Mononuclear cell (primary cell): ENCODE measurements around the gene KRT14. TPM values are rescaled to one million over a fixed set of nuclear protein-coding genes. Genes with fewer than 3 reads are reported as not detected.

Experiments
- H3K27me3 ChIP-seq: 2 replicates; pipeline ENCODE4 v1.6.0; 2011; ENCODE audit warnings: low read length, control low read depth; ENCODE audit not compliant: insufficient read depth
- H3K4me1 ChIP-seq: 2 replicates; pipeline ENCODE4 v1.5.1; 2011; ENCODE audit warnings: mild to moderate bottlenecking, low read length, control low read depth; ENCODE audit not compliant: insufficient read depth
- H3K4me3 ChIP-seq: 2 replicates; pipeline ENCODE4 v1.5.1; 2011; ENCODE audit warnings: mild to moderate bottlenecking, low read length, moderate library complexity
- H3K9me3 ChIP-seq: 2 replicates; pipeline ENCODE4 v1.5.1; 2011; ENCODE audit warnings: low read depth, mild to moderate bottlenecking, control low read depth, low read length
- total RNA-seq: library from RNA; depleted of rRNA; stranded (reverse); fragments of >200 nt; gene quantifications from one replicate; pipeline ENCODE4 v1.2.3, GENCODE V29; 2012

The KRT14 gene
- total RNA-seq, 1 donor, result not detected

DNA sequence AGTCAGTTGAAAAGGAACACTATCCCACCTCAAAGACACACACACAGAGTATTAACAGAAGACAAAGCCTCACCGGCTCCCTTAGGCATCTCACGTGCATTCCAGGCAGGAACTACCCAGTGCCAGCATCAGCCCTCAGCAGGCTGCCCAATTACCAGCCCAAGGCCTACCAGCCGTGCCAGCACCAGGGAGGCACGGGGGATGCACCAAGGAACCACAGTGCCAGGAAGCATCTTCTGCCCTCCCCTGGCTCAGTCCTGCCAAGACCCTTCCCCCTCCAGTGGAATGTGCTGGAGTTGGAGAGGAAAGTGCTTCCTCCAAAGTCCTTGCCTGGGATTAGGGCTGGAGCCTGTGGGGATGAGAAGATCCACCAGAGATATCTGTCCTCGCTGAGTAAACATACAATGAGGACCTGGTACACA is 47.6 kb downstream of the KRT14 start:
- H3K4me1 ChIP-seq, result no peaks in the 10 kb centered on the region
- no peaks in the 10 kb centered on the region for H3K9me3 ChIP-seq
- H3K4me3 ChIP-seq, result no peak overlapping the region
- no peaks in the 10 kb centered on the region for H3K27me3 ChIP-seq

DNA sequence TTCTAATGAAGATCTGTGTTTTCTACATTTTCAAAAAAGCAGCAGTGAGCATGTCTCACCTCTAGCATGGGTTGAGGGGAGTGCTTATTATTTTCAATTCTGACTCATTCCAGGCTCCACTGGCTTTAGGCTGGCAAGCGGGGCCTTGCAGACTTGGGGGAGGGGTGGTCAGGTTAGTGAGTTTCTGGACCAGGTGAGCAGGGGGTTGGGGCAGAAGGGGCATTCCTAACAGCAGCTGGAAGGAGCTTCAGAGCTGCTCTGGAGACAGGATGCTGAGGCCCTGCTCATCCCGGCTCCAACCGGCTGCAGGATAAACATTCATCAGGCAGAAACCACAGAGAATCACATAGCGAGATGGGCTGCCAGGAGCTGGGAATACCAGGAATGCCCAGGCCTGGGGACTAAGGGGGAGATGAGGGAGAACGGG is 48.1 kb downstream of the KRT14 start:
- no peak overlapping the region for H3K4me3 ChIP-seq

DNA sequence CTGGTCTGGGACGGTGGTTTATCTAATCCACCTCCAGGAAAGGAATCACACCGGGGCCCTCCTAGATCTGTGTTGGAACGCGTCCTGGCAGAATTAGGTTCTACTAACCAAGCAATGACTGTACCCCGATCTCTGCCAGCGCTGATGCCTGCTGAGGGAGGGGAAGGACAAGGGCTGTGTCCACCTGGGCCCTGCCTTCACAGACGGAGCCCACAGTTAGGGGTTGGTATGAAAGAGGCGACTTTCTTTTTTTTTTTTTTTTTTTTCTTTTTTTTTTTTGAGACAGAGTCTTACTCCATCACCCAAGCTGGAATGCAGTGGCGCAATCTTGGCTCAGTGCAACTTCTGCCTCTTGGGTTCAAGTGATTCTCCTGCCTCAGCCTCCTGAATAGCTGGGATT is 48.7 kb downstream of the KRT14 start:
- Histone ChIP-seq H3K27me3 (peaks cover 3% of the 10 kb centered on the region), H3K4me3 (no peak overlapping the region), H3K9me3 (no peaks in the 10 kb centered on the region), H3K4me1 (no peaks in the 10 kb centered on the region)

More for the DNA sequence above, 48.1 kb downstream of the KRT14 start:
- H3K9me3 ChIP-seq, result no peaks in the 10 kb centered on the region
- peaks cover 1% of the 10 kb centered on the region for H3K27me3 ChIP-seq
- no peaks in the 10 kb centered on the region for H3K4me1 ChIP-seq

DNA sequence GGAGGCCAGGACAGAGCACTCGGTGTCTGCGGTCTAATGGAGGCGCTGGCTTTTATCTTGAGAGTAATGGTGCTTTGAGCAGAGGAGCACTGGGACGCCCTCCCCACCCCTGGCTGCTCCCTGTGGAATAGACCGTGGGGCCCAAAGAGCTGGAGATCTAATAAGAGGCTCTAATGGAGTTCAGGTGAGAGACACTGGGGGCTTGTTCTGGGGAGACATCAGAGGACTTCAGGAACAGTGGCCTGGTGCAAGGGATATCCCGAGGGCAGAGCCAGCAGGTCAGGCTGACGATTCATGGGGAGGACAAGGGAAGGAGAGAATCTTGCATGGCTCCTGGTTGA is 49.1 kb downstream of the KRT14 start:
- H3K4me3 ChIP-seq, result no peak overlapping the region
- peaks cover 3% of the 10 kb centered on the region for H3K27me3 ChIP-seq
- no peaks in the 10 kb centered on the region for H3K4me1 ChIP-seq
- no peaks in the 10 kb centered on the region for H3K9me3 ChIP-seq

DNA sequence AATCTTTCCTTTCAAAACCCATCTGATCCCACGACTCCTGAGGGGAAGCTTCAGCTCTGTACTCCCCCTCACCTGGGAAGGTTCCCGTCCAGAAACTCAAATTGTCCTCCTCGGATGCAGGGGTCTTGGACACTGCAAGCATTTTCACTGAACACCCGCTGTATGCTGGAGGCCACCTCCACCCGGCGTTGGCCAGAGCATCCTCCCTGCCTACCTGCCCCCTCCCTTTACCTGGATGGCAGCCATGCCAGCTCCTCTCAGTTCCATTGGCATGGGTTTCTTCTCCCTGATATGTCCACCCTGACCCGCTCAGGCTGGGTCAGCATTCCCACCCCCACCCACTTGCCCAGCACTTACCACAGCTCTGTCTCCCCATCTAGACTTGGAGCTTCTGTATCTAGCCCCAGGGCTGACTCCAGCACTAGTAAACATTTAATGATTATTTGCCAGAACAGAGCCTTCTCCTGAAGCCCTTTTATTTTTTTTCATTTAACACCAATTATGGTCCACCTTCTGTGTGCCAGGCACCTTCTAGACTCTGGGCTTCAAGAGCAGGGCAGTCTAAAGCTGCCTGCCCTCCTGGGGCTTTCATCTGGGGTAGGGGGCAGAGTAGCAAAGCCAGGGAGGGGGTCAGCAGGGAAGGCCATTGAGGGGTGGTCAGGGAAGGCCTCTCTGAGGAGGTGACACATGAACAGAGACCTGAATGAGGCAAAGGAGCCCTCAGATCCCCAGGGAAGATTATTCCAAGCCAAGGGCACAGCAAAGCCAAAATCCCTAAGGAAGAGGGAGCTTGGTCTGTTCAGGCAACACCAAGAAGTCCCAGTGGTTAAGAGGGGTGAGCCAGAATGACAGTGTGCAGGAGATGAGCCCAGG is 49.7 kb downstream of the KRT14 start:
- Histone ChIP-seq H3K4me3 (no peak overlapping the region), H3K4me1 (no peaks in the 10 kb centered on the region), H3K27me3 (peaks cover 3% of the 10 kb centered on the region), H3K9me3 (no peaks in the 10 kb centered on the region)

DNA sequence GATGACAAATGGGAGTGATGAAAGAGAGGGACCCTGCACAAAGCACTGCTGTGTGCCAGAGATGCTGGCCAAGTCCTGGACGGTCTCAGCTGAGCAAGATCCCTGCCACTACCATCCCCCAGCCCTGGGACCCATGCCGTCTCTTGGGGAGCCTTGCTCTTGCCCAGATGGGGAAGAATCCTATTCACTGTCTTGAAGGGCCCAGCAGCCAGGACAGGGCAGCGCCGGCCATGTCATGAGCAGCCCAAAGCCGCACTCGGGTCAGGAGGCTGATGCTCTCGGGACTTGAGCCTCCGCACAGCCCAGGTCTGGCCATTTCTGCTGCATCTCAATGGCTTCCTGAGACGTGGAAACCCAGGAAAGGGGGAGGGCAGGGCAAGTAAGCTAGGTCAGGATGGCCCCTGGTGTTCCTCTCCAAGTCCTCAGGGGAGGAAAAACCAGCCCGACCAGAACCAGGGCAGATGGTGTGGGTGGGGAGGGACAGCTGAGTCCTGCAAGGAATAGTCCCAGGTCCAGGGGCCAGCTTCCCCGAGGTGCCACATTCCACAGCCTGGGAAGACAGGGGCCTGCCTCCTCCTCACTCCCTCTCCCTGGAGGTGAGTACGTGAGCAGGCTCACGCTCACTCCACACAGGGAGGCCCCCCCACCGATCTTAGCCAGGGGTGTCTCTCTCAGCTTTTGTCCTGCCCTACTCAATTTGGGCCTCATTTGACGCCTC is 50.8 kb downstream of the KRT14 start:
- Histone ChIP-seq H3K4me1 (no peaks in the 10 kb centered on the region), H3K9me3 (no peaks in the 10 kb centered on the region), H3K27me3 (peaks cover 8% of the 10 kb centered on the region), H3K4me3 (no peak overlapping the region)

DNA sequence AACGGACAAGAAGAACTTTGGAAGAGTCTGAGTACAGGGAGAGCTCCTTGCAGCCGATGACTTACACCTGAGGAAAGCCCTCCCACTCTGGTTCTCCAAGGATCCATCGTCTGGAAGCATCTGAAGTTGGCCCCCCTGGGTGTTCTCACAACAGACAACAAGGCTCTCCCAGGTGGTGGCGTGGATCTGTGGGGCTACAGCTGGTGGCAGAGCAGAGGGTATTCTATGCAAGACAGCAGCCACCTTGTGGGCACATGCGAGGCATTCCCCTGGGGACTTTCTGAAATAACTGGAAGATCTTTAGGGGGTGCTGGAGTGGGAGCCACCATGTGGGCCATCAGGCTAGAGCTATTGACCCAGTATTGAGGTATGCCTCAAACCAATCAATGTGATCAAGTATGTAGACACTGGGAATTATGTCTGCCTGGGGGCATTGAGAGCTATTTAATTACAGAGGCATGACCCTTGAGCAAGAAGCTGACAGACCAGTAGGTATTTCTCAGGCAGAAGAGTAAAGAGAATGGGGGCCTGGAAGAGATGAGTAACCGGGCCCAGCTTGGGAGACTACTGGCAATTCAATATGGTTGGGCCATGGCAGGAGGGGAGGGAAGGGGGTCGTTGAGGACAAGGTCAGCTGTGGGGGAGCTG is 51.7 kb downstream of the KRT14 start:
- Histone ChIP-seq H3K9me3 (no peaks in the 10 kb centered on the region), H3K27me3 (peaks cover 17% of the 10 kb centered on the region), H3K4me3 (no peak overlapping the region), H3K4me1 (no peaks in the 10 kb centered on the region)

DNA sequence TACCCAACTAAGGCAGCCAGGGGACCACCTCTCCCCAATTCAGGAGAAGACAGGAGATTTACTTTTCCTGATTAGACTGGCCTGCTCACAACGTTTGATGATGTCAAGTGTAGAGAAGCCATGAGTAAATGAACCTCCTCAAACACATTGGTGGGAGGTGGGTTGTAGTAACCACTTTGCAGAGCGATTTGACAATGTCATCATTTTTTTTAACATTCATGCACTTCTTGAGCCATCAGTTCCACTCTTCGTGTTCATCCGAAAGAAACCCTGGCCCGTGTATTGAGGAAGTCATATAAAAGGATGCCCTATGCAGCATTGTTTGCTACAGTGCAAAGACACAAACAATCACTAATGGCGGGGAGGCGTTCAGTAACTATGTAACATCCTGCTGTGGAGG is 53.1 kb downstream of the KRT14 start:
- H3K4me1 ChIP-seq, result no peaks in the 10 kb centered on the region
- H3K9me3 ChIP-seq, result no peaks in the 10 kb centered on the region
- H3K4me3 ChIP-seq, result no peak overlapping the region
- H3K27me3 ChIP-seq, result peaks cover 30% of the 10 kb centered on the region

DNA sequence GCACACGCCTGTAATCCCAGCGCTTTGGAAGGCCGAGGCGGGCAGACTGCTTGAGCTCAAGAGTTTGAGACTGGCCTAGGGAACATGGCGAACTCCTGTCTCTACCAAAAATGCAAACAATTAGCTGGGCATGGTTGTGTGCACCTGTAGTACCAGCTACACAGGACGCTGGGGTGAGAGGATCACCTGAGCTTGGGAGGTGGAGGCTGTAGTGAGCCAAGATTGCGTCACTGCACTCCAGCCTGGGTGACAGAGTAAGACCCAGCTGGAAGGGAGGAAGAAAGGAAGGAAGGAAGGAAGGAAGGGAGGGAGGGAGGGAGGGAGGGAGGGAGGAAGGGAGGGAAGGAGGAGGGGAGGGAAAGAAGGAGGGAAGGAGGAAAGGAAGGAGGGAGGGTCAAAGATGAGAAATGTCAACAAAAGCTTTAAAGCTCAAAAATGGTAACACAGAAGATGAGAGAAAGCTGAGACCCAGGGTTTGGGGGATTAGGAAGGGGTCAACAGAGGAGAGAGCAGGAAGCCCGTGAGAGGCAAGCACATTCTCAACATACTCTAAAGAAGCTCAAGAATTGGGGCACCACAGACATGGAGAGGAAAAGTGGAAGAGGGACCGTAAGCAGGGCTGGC is 53.6 kb downstream of the KRT14 start:
- peaks cover 36% of the 10 kb centered on the region for H3K27me3 ChIP-seq
- H3K4me1 ChIP-seq, result peaks cover 4% of the 10 kb centered on the region
- no peak overlapping the region for H3K4me3 ChIP-seq
- no peaks in the 10 kb centered on the region for H3K9me3 ChIP-seq

Other genes starting within 250 kb of the KRT14 start
- not detected for gene KRT33A, start 236.1 kb downstream of the KRT14 start, total RNA-seq
- not detected for gene KRT33B, start 217.1 kb downstream of the KRT14 start, total RNA-seq
- gene KRT34, start 204.6 kb downstream of the KRT14 start, total RNA-seq, result 0.10 TPM
- not detected for gene KRT31, start 189.3 kb downstream of the KRT14 start, total RNA-seq
- gene KRT37, start 162.3 kb downstream of the KRT14 start, total RNA-seq, result not detected
- not detected for gene KRT38, start 145.9 kb downstream of the KRT14 start, total RNA-seq
- gene KRT32, start 119.5 kb downstream of the KRT14 start, total RNA-seq, result not detected
- gene KRT35, start 105.7 kb downstream of the KRT14 start, total RNA-seq, result not detected
- not detected for gene KRT36, start 97.0 kb downstream of the KRT14 start, total RNA-seq
- 0.73 TPM for gene KRT13, start 81.3 kb downstream of the KRT14 start, total RNA-seq
- gene KRT15, start 68.0 kb downstream of the KRT14 start, total RNA-seq, result not detected
- gene KRT19, start 58.6 kb downstream of the KRT14 start, total RNA-seq, result 0.21 TPM
- 0.10 TPM for gene KRT9, start 14.8 kb downstream of the KRT14 start, total RNA-seq
- not detected for gene KRT16, start 25.9 kb upstream of the KRT14 start, total RNA-seq
- 0.42 TPM for gene KRT17, start 37.7 kb upstream of the KRT14 start, total RNA-seq
- gene EIF1, start 102.0 kb upstream of the KRT14 start, total RNA-seq, result 719 TPM
- not detected for gene GAST, start 125.4 kb upstream of the KRT14 start, total RNA-seq
- gene HAP1, start 147.7 kb upstream of the KRT14 start, total RNA-seq, result not detected
- 40.5 TPM for gene JUP, start 199.8 kb upstream of the KRT14 start, total RNA-seq
- 0.94 TPM for gene P3H4, start 225.1 kb upstream of the KRT14 start, total RNA-seq
- 0.21 TPM for gene FKBP10, start 226.1 kb upstream of the KRT14 start, total RNA-seq
- gene NT5C3B, start 249.3 kb upstream of the KRT14 start, total RNA-seq, result 30.5 TPM